Neural cell (in vitro differentiated cells): ENCODE measurements around the gene NCAPH2.

Experiments
- CTCF ChIP-seq: fragments of 450-650 bp; IDR thresholded peaks from 2 replicates; pipeline ENCODE4 v1.5.1; 2014; ENCODE audit warnings: antibody characterized with exemption, mild to moderate bottlenecking, moderate library complexity; ENCODE audit not compliant: poor library complexity, severe bottlenecking
- EP300 ChIP-seq: fragments of 450-650 bp; conservative IDR thresholded peaks from 2 replicates; pipeline ENCODE4 v1.6.1; 2014; ENCODE audit warnings: antibody characterized with exemption, mild to moderate bottlenecking, moderate library complexity; ENCODE audit not compliant: poor library complexity, severe bottlenecking
- EZH2 ChIP-seq: fragments of 200-600, 300-800 bp; shearing (Covaris generic), sonication (generic); IDR thresholded peaks from 2 replicates; pipeline ENCODE4 v1.6.1; 2014; ENCODE audit warnings: antibody characterized with exemption, low read length, borderline replicate concordance, mild to moderate bottlenecking; ENCODE audit not compliant: insufficient read depth, poor library complexity, severe bottlenecking
- MXI1 ChIP-seq: fragments of 450-650 bp; conservative IDR thresholded peaks from 2 replicates; pipeline ENCODE4 v1.6.1; 2014; ENCODE audit warnings: antibody characterized with exemption, mild to moderate bottlenecking; ENCODE audit not compliant: poor library complexity, severe bottlenecking
- POLR2AphosphoS5 ChIP-seq: IDR thresholded peaks from 2 replicates; pipeline ENCODE4 v1.6.1; 2012
- RAD21 ChIP-seq: fragments of 450-650 bp; conservative IDR thresholded peaks from 2 replicates; pipeline ENCODE4 v1.6.1; 2014; ENCODE audit warnings: antibody characterized with exemption, mild to moderate bottlenecking, moderate library complexity
- REST ChIP-seq: IDR thresholded peaks from 2 replicates; pipeline ENCODE4 v1.6.1; 2012; ENCODE audit warnings: borderline replicate concordance
- SMC3 ChIP-seq: fragments of 450-650 bp; conservative IDR thresholded peaks from 2 replicates; pipeline ENCODE4 v1.6.1; 2014; ENCODE audit warnings: antibody characterized with exemption, mild to moderate bottlenecking, moderate library complexity; ENCODE audit not compliant: poor library complexity
- TAF1 ChIP-seq: IDR thresholded peaks from 2 replicates; pipeline ENCODE4 v1.6.1; 2012; ENCODE audit warnings: low read depth

GRCh38 chr22:50550395-50550794, 42.4 kb downstream of the NCAPH2 start:
- TF ChIP-seq TAF1 (no peak), CTCF (no peak), EZH2 (no peak), REST (no peak), RAD21 (no peak), POLR2AphosphoS5 (no peak), EP300 (no peak), MXI1 (no peak), SMC3 (no peak)
